ENCODE data around the gene VSIG10L2. TPM values are rescaled to one million over a fixed set of nuclear protein-coding genes. Genes with fewer than 3 reads are reported as not detected.

Gene VSIG10L2
- total RNA-seq, 1 experiment from 2014 or later = not detected

DNA sequence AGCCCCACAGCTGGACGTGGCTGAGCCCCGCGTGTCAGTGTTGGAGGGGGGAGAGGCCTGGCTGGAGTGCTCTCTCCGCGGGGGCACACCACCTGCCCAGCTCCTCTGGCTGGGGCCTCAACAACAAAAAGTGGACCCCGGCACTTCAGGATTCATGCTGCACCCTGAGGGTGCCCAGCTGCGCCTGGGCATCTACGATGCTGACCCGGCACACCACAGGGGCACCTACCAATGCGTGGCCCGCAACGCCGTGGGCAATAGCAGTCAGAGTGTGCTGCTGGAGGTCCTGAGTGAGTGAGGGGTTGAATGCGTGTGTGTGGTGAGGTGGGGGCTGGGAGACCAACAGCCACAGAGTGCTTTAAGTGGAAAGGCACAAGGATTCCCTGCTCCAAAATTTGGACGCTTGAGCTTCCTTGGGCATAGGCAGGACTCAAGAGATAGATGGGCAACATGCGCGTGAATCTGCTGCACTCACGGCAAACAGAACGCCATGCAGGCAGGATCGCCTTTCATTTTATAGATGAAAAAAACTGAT, 7.6 kb downstream of the VSIG10L2 start:
- TF ChIP-seq EZH2 (IDR thresholded peaks at IDR 0.05; ENCODE audit: borderline replicate concordance, low read depth, low read length, poor library complexity, severe bottlenecking) = no peak
- POLR2A ChIA-PET (ENCODE audit: low non-redundant PET) = no interaction called here
- intact Hi-C loops (cut with micrococcal nuclease; ENCODE audit: unreplicated experiment) = no loop called here
- CTCF ChIA-PET = no interaction called here
- DNase-seq (ENCODE audit: low spot score) = no peak
- H3K27ac ChIP-seq (ENCODE audit: low read depth, low read length, poor library complexity, severe bottlenecking) = no peak overlapping the region
- no peaks in the 10 kb centered on the region for H3K36me3 ChIP-seq (ENCODE audit: insufficient read depth, low read length, poor library complexity, severe bottlenecking)
- no TSS peak for BruUV-seq (replicated peaks)
- H3K27me3 ChIP-seq (replicated peaks; ENCODE audit: insufficient read depth, low read depth, low read length, poor library complexity) = no peaks in the 10 kb centered on the region
- no peak overlapping the region for H3K4me3 ChIP-seq (ENCODE audit: low read depth, low read length, poor library complexity, severe bottlenecking)
- H3K4me1 ChIP-seq (ENCODE audit: insufficient read depth, low read length, poor library complexity, severe bottlenecking) = no peaks in the 10 kb centered on the region
- no peaks in the 10 kb centered on the region for H3K9me3 ChIP-seq (ENCODE audit: low read depth, low read length, poor library complexity, severe bottlenecking)

DNA sequence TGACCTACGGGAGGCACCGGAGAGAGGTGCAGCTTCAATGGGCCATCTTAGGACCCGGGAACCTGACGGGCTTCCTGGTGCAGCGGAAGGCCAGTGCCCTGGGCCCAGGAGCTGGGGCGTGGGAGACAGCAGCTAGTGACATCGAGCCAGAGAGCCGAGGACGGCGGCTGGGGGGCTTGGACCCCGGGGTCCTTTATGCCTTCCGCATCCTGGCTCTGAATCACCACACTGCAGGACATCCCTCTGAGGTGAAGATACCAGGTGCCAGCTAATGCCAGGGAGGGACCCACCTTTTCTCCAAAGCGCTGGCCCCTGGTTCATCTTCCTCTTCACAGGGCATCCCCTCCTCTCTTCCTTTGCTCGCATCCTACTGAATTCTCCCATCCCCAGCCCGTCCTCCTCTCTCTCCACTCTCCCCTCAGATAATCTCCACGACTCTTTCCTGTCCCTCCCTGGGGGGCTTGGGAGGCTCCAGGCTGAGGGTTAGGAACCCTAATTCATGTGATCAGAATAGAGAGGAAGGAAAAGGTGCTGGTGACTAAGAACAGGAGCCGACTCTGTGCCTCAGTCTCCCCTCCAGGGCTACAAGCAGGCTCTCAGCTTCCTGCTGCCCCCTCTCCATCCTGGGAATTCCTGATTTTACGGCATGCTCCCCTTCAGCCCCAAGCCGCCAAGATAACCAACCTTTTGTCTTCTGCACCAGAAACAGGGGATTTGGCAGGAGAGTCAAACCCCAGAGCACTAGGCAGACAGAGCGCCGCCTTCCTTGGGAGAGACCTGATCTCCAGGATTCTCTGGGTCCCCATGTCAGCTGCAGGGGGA, 8.5 kb downstream of the VSIG10L2 start:
- CTCF ChIA-PET = no interaction called here
- Histone ChIP-seq H3K4me3 (ENCODE audit: low read depth, low read length, poor library complexity, severe bottlenecking) (no peak overlapping the region), H3K9me3 (ENCODE audit: low read depth, low read length, poor library complexity, severe bottlenecking) (no peaks in the 10 kb centered on the region), H3K4me1 (ENCODE audit: insufficient read depth, low read length, poor library complexity, severe bottlenecking) (no peaks in the 10 kb centered on the region), H3K27me3 (replicated peaks; ENCODE audit: insufficient read depth, low read depth, low read length, poor library complexity) (no peaks in the 10 kb centered on the region), H3K27ac (ENCODE audit: low read depth, low read length, poor library complexity, severe bottlenecking) (no peak overlapping the region), H3K36me3 (ENCODE audit: insufficient read depth, low read length, poor library complexity, severe bottlenecking) (no peaks in the 10 kb centered on the region)
- POLR2A ChIA-PET (ENCODE audit: low non-redundant PET) = no interaction called here
- no TSS peak for BruUV-seq (replicated peaks)
- DNase-seq (ENCODE audit: low spot score) = no peak
- no peak for TF ChIP-seq EZH2 (IDR thresholded peaks at IDR 0.05; ENCODE audit: borderline replicate concordance, low read depth, low read length, poor library complexity, severe bottlenecking)
- intact Hi-C loops (cut with micrococcal nuclease; ENCODE audit: unreplicated experiment) = no loop called here

DNA sequence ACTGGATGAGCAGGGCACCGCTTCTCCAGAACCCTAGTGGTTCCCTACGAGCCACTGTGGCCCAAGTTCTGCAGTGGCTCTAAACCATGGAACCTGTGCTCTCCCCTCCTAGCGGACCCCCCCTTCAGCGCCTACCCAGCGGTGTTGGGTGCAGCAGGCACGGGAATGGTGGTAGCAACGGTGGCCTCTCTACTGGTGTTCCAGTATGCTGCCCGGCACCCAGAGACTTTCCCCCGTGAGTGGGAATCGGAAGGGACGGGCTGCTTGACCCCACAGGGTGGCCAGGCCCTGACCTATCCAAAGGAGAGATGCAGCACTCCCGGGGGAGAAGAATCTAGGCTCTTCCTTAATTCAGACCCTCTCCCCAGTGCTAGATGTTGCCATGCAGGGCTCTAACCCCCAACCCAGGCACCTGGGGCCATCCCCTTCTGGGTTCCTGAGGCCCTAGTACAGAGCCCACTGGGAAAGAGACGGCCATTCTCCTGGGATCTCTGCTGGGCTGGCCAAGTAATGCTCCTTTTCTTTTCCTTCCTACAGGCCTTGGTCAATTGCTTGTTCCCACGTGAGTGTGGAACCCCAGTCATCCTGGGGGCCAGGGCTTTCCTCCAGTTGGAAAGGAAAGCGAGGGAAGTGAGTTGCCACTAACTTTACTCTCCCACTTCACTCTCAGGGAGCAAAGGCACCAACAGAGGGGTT, 9.2 kb downstream of the VSIG10L2 start:
- BruUV-seq (replicated peaks) = no TSS peak
- H3K27me3 ChIP-seq (replicated peaks; ENCODE audit: insufficient read depth, low read depth, low read length, poor library complexity) = no peaks in the 10 kb centered on the region
- CTCF ChIA-PET = no interaction called here
- H3K4me1 ChIP-seq (ENCODE audit: insufficient read depth, low read length, poor library complexity, severe bottlenecking) = no peaks in the 10 kb centered on the region
- intact Hi-C loops (cut with micrococcal nuclease; ENCODE audit: unreplicated experiment) = no loop called here
- no peaks in the 10 kb centered on the region for H3K36me3 ChIP-seq (ENCODE audit: insufficient read depth, low read length, poor library complexity, severe bottlenecking)
- H3K9me3 ChIP-seq (ENCODE audit: low read depth, low read length, poor library complexity, severe bottlenecking) = no peaks in the 10 kb centered on the region
- H3K4me3 ChIP-seq (ENCODE audit: low read depth, low read length, poor library complexity, severe bottlenecking) = no peak overlapping the region
- TF ChIP-seq, protein P1, sequence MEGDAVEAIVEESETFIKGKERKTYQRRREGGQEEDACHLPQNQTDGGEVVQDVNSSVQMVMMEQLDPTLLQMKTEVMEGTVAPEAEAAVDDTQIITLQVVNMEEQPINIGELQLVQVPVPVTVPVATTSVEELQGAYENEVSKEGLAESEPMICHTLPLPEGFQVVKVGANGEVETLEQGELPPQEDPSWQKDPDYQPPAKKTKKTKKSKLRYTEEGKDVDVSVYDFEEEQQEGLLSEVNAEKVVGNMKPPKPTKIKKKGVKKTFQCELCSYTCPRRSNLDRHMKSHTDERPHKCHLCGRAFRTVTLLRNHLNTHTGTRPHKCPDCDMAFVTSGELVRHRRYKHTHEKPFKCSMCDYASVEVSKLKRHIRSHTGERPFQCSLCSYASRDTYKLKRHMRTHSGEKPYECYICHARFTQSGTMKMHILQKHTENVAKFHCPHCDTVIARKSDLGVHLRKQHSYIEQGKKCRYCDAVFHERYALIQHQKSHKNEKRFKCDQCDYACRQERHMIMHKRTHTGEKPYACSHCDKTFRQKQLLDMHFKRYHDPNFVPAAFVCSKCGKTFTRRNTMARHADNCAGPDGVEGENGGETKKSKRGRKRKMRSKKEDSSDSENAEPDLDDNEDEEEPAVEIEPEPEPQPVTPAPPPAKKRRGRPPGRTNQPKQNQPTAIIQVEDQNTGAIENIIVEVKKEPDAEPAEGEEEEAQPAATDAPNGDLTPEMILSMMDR (conservative IDR thresholded peaks at IDR 0.05; ENCODE audit: low read depth, low read length) = no peak
- no peak for TF ChIP-seq EZH2 (IDR thresholded peaks at IDR 0.05; ENCODE audit: borderline replicate concordance, low read depth, low read length, poor library complexity, severe bottlenecking)
- no peak overlapping the region for H3K27ac ChIP-seq (ENCODE audit: low read depth, low read length, poor library complexity, severe bottlenecking)
- POLR2A ChIA-PET (ENCODE audit: low non-redundant PET) = no interaction called here
- no peak for DNase-seq (ENCODE audit: low spot score)

DNA sequence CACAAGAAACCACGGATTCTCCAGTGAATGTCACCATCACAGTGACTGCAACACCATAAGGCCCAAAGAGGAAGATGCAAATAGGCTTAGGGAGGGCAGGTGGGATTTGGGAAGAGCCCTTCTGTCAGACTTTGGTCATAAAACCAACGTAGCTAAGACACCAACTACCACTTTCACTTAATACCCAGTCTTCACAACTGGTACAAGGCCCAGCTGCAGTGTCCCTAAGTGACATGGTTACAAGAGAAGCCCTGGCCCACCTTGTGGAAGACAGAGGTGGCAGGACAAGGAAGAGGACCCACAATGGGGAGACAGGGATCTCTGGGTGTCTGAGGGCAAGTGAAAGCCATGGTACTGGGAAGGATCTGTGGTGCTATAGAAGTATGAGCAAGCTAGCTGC, 10.0 kb downstream of the VSIG10L2 start:
- H3K4me1 ChIP-seq (ENCODE audit: insufficient read depth, low read length, poor library complexity, severe bottlenecking) = no peaks in the 10 kb centered on the region
- no peak overlapping the region for H3K4me3 ChIP-seq (ENCODE audit: low read depth, low read length, poor library complexity, severe bottlenecking)
- no peak overlapping the region for H3K27ac ChIP-seq (ENCODE audit: low read depth, low read length, poor library complexity, severe bottlenecking)
- no peaks in the 10 kb centered on the region for H3K27me3 ChIP-seq (replicated peaks; ENCODE audit: insufficient read depth, low read depth, low read length, poor library complexity)
- no peaks in the 10 kb centered on the region for H3K36me3 ChIP-seq (ENCODE audit: insufficient read depth, low read length, poor library complexity, severe bottlenecking)
- TF ChIP-seq, protein P1 (conservative IDR thresholded peaks at IDR 0.05; ENCODE audit: low read depth, low read length) = no peak
- TF ChIP-seq EZH2 (IDR thresholded peaks at IDR 0.05; ENCODE audit: borderline replicate concordance, low read depth, low read length, poor library complexity, severe bottlenecking) = no peak
- ChIA-PET POLR2A (ENCODE audit: low non-redundant PET) (no interaction called here), CTCF (no interaction called here)
- BruUV-seq (replicated peaks) = no TSS peak
- intact Hi-C loops (cut with micrococcal nuclease; ENCODE audit: unreplicated experiment) = no loop called here
- no peak for DNase-seq (ENCODE audit: low spot score)
- no peaks in the 10 kb centered on the region for H3K9me3 ChIP-seq (ENCODE audit: low read depth, low read length, poor library complexity, severe bottlenecking)
